ENCODE results near the gene RBP3. TPM values are rescaled to one million over a fixed set of nuclear protein-coding genes. Genes with fewer than 3 reads are reported as not detected.

The RBP3 gene
- total and polyA plus RNA-seq, 2 donors (not counting 3 experiments of a cell fraction or from before 2014, with no cell fraction given): not detected

- no peak for TF ChIP-seq MAX (IDR thresholded peaks at IDR 0.05; ENCODE audit: insufficient read depth, insufficient read length)
- no peak for TF ChIP-seq POLR2AphosphoS5 (IDR thresholded peaks at IDR 0.05; ENCODE audit: insufficient read depth, low read depth, low read length)
- TF ChIP-seq POLR2A (IDR thresholded peaks at IDR 0.05; ENCODE audit: low read depth, low read length): no peak
- TF ChIP-seq CTCF (IDR thresholded peaks at IDR 0.05; ENCODE audit: extremely low read depth in 1 of 2, insufficient read depth in 1 of 2, low read depth in 1 of 2, low read length in 2 of 2): no peak
- TF ChIP-seq JUN (IDR thresholded peaks at IDR 0.05; ENCODE audit: borderline replicate concordance, insufficient read depth, insufficient read length, low read depth): no peak
- no peak for TF ChIP-seq EZH2 (IDR thresholded peaks at IDR 0.05; ENCODE audit: borderline replicate concordance, low read depth, low read length, severe bottlenecking)
- TF ChIP-seq MYC (IDR thresholded peaks at IDR 0.05; ENCODE audit: low read depth, low read length): no peak
- no peak for TF ChIP-seq GATA2 (IDR thresholded peaks at IDR 0.05; ENCODE audit: insufficient read depth, insufficient read length, low read depth, low read length)
- no peak for TF ChIP-seq FOS (IDR thresholded peaks at IDR 0.05; ENCODE audit: borderline replicate concordance, insufficient read depth, low read length)
- no peaks in the 10 kb centered on the region for H3K79me2 ChIP-seq (ENCODE audit: control insufficient read depth, insufficient read depth, low read length)
- H3K9me3 ChIP-seq (replicated peaks; ENCODE audit: control insufficient read depth, insufficient read depth, low read length): no peaks in the 10 kb centered on the region
- H3K4me3 ChIP-seq (replicated peaks in 1 of 3; ENCODE audit: insufficient read depth in 1 of 3, low read depth in 1 of 3, low read length in 3 of 3): no peak overlapping the region
- no peak for DNase-seq (ENCODE audit: low read depth, low spot score)
- intact Hi-C loops (cut with micrococcal nuclease) (no loop called here), dilution Hi-C loops (cut with MboI; ENCODE audit: extremely low pct_ligation_motif_present, low sequenced_read_pairs) (no loop called here)
- ChIA-PET CTCF (no interaction called here), POLR2A (no interaction called here)
- no peaks in the 10 kb centered on the region for H3K9me1 ChIP-seq (replicated peaks; ENCODE audit: control insufficient read depth, extremely low read depth, insufficient read depth, low read length)
- H3K27me3 ChIP-seq (ENCODE audit: control insufficient read depth in 2 of 2, insufficient read depth in 2 of 2, low read length in 2 of 2): no peaks in the 10 kb centered on the region
- H3K27ac ChIP-seq (ENCODE audit: insufficient read depth, low read depth, low read length): no peak overlapping the region
- H2AFZ ChIP-seq (ENCODE audit: low read depth, low read length): no peak overlapping the region
- FAIRE-seq: no peak
- no peaks in the 10 kb centered on the region for H4K20me1 ChIP-seq (replicated peaks; ENCODE audit: control insufficient read depth, extremely low read depth, insufficient read depth, low read length)
- H3K9ac ChIP-seq (replicated peaks; ENCODE audit: extremely low read depth, insufficient read depth, low read length): no peak overlapping the region
- no peaks in the 10 kb centered on the region for H3K36me3 ChIP-seq (ENCODE audit: control insufficient read depth in 2 of 2, extremely low read depth in 1 of 2, insufficient read depth in 2 of 2, low read length in 2 of 2)
- H3K4me2 ChIP-seq (ENCODE audit: insufficient read depth, low read length): no peak overlapping the region
- H3K4me1 ChIP-seq (ENCODE audit: control insufficient read depth, extremely low read depth, insufficient read depth, low read length): peaks cover 18% of the 10 kb centered on the region
- BruUV-seq (replicated peaks): no TSS peak
These were observed 57.8 kb downstream of the RBP3 start for GRCh38 chr10:47405857-47406547.

Measured in endothelial cell of umbilical vein (primary cell).